HG03354 (cell line): Measurements from ENCODE around the gene CTNND1.
"Not testable (repeated sequence)": the region's sequence is repeated elsewhere in the genome, so short reads cannot be mapped to it uniquely, and the experiment has no call there.

Source experiments
- ATAC-seq: cut with Tn5 transposase; IDR thresholded peaks from one replicate; pipeline ENCODE4 v1.9.1; 2021; ENCODE audit warnings: mild to moderate bottlenecking; ENCODE audit not compliant: unreplicated experiment, poor library complexity, severe bottlenecking

Gene CTNND1

GRCh38 chr11:57761301-57762234 lies at the start of gene CTNND1:
Gene CTNND1, plus strand, starts transcription at chr11:57761802. Its CDS starts 29,677 bp downstream, at chr11:57791479.
- ATAC-seq, result peak; percentile 94

- peak; percentile 94 for ATAC-seq
Observed at GRCh38 chr11:57712256-57713150, 49.1 kb upstream of the CTNND1 start, which contains the start of gene TMX2. Gene TMX2, plus strand, starts transcription at chr11:57712593. Its CDS starts 26 bp downstream, at chr11:57712619.

- ATAC-seq, result no peak
Observed at GRCh38 chr11:57713835-57714234, 47.8 kb upstream of the CTNND1 start.

GRCh38 chr11:57716726-57717125 lies 44.9 kb upstream of the CTNND1 start:
- not testable (repeated sequence) for ATAC-seq

GRCh38 chr11:57727185-57727584 lies 34.4 kb upstream of the CTNND1 start:
- no peak for ATAC-seq

GRCh38 chr11:57728829-57729228 lies 32.8 kb upstream of the CTNND1 start:
- no peak for ATAC-seq

GRCh38 chr11:57729479-57729878 lies 32.1 kb upstream of the CTNND1 start:
- ATAC-seq, result no peak

GRCh38 chr11:57732661-57733060 lies 28.9 kb upstream of the CTNND1 start:
- no peak for ATAC-seq

- ATAC-seq, result no peak
Observed at GRCh38 chr11:57735619-57736298, 25.8 kb upstream of the CTNND1 start.

- peak; percentile 94 for ATAC-seq
Observed at GRCh38 chr11:57741132-57742086, 20.2 kb upstream of the CTNND1 start, which contains the start of gene SELENOH. Gene SELENOH, plus strand, starts transcription at chr11:57741491. Its CDS starts 105 bp downstream, at chr11:57741596.

GRCh38 chr11:57742087-57742452 lies 19.5 kb upstream of the CTNND1 start:
- ATAC-seq, result no peak

GRCh38 chr11:57744357-57744756 lies 17.2 kb upstream of the CTNND1 start:
- no peak for ATAC-seq

- ATAC-seq, result no peak
Observed at GRCh38 chr11:57745206-57745605, 16.4 kb upstream of the CTNND1 start.

GRCh38 chr11:57746920-57747319 lies 14.7 kb upstream of the CTNND1 start:
- no peak for ATAC-seq

GRCh38 chr11:57751176-57751575 lies 10.4 kb upstream of the CTNND1 start:
- ATAC-seq, result no peak

GRCh38 chr11:57751676-57752253 lies 9.8 kb upstream of the CTNND1 start, which contains the start of gene BTBD18:
Gene BTBD18, minus strand, starts transcription at chr11:57751819. Its CDS starts 631 bp downstream, at chr11:57751188.
- ATAC-seq, result no peak

GRCh38 chr11:57752954-57753353 lies 8.6 kb upstream of the CTNND1 start:
- no peak for ATAC-seq

- no peak for ATAC-seq
Observed at GRCh38 chr11:57758174-57758573, 3.4 kb upstream of the CTNND1 start.
